ENCODE results near the gene TXNDC17. TPM values are rescaled to one million over a fixed set of nuclear protein-coding genes. Genes with fewer than 3 reads are reported as not detected.
"Not testable (repeated sequence)": the region's sequence is repeated elsewhere in the genome, so short reads cannot be mapped to it uniquely, and the experiment has no call there.

The TXNDC17 gene
- total RNA-seq, 1 donor from 2014 or later = 104 TPM

DNA sequence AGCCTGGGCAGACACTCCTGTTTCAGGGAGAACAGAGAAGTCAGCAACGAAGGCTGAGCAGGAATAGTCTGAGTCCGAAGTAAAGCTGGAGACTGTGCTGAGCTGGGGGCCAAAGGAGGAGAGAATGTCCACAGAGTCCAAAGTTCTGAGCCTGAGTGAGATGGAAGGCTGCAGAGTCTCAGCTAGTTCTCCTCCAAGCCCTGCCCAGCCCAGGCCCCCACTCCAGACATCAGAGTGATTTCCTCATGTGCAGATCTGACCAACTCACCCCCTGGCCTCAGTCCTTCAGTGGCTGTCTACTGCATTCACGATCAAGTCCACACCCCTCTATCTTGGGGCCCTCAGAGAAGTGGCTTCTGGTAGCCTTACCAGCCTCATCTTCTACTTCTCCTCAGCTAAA lies 50.7 kb downstream of the TXNDC17 start:
- TF ChIP-seq, protein P1, sequence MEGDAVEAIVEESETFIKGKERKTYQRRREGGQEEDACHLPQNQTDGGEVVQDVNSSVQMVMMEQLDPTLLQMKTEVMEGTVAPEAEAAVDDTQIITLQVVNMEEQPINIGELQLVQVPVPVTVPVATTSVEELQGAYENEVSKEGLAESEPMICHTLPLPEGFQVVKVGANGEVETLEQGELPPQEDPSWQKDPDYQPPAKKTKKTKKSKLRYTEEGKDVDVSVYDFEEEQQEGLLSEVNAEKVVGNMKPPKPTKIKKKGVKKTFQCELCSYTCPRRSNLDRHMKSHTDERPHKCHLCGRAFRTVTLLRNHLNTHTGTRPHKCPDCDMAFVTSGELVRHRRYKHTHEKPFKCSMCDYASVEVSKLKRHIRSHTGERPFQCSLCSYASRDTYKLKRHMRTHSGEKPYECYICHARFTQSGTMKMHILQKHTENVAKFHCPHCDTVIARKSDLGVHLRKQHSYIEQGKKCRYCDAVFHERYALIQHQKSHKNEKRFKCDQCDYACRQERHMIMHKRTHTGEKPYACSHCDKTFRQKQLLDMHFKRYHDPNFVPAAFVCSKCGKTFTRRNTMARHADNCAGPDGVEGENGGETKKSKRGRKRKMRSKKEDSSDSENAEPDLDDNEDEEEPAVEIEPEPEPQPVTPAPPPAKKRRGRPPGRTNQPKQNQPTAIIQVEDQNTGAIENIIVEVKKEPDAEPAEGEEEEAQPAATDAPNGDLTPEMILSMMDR (IDR thresholded peaks at IDR 0.05; ENCODE audit: unreplicated experiment) = no peak
- Mint-ChIP-seq H3K27me3 (peaks cover 71% of the 10 kb centered on the region), H3K9me3 (ENCODE audit: low read depth) (no peaks in the 10 kb centered on the region)

DNA sequence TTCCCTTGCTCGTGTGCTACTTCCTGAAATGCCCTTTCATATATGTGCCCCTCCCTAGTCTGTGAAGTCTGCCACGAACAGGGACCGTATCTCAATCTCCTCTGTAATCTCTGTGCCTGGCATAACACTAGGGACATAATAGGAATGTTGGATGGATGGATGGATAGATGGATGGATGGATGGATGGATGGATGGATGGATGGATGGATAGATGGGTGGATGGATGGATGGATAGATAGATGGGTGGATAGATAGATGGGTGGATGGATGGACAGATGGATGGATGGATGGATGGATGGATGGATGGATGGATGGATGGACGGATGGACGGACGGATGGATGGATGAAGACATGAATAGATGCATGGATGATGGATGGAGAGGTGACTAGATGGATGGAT lies 51.1 kb downstream of the TXNDC17 start:
- not testable (repeated sequence) for H3K36me3 Mint-ChIP-seq (ENCODE audit: insufficient read depth); H3K4me3 Mint-ChIP-seq (ENCODE audit: low read depth); H3K27ac Mint-ChIP-seq; DNase-seq (ENCODE audit: low spot score, unreplicated experiment); H3K4me1 Mint-ChIP-seq (ENCODE audit: low read depth); H3K9me3 Mint-ChIP-seq (ENCODE audit: low read depth)
- peaks cover 71% of the 10 kb centered on the region for H3K27me3 Mint-ChIP-seq

More for the DNA sequence above, 50.7 kb downstream of the TXNDC17 start:
- H3K27ac Mint-ChIP-seq = no peak overlapping the region
- H3K4me1 Mint-ChIP-seq (ENCODE audit: low read depth) = no peaks in the 10 kb centered on the region
- DNase-seq (ENCODE audit: low spot score, unreplicated experiment) = no peak
- no peaks in the 10 kb centered on the region for H3K36me3 Mint-ChIP-seq (ENCODE audit: insufficient read depth)
- no peak overlapping the region for H3K4me3 Mint-ChIP-seq (ENCODE audit: low read depth)

Small RNAs within 50 kb of the gene (microRNA-seq; reads per million reads assigned to microRNA genes)
- gene MIR4520-1 (ENCODE audit: borderline number of aligned reads, unreplicated experiment) (not detected), gene MIR4520-2 (ENCODE audit: borderline number of aligned reads, unreplicated experiment) (not detected)

Other genes with a start within 250 kb of the TXNDC17 start
- not detected in 2 replicates for gene AIPL1, start 205.9 kb upstream of the TXNDC17 start, total RNA-seq
- gene PIMREG, start 196.6 kb upstream of the TXNDC17 start, total RNA-seq = 13.8 and 15.4 TPM in 2 replicates
- 2.8 and 3.3 TPM in 2 replicates for gene PITPNM3, start 84.5 kb upstream of the TXNDC17 start, total RNA-seq
- gene KIAA0753, start 349 bp upstream of the TXNDC17 start, total RNA-seq = 55.9 and 58.2 TPM in 2 replicates
- gene MED31, start 10.5 kb downstream of the TXNDC17 start, total RNA-seq = 17.8 and 18.2 TPM in 2 replicates
- 6.1 TPM in 2 replicates for gene C17orf100, start 10.7 kb downstream of the TXNDC17 start, total RNA-seq
- gene SLC13A5, start 72.3 kb downstream of the TXNDC17 start, total RNA-seq = 0.93 and 1.1 TPM in 2 replicates
- not detected in 2 replicates for gene XAF1, start 115.0 kb downstream of the TXNDC17 start, total RNA-seq
- not detected in 2 replicates for gene FBXO39, start 135.2 kb downstream of the TXNDC17 start, total RNA-seq
- gene TEKT1, start 190.7 kb downstream of the TXNDC17 start, total RNA-seq = not detected in 2 replicates

All from progenitor cell of endocrine pancreas (in vitro differentiated cells).